Stimulated activated CD8-positive, alpha-beta memory T cell treated with anti-CD3 and anti-CD28 coated beads, Interleukin-4, amount 100 ng/mL, for 4 hours (primary cell): ENCODE results near the gene UPK3BL1.
A peak's percentile ranks its signal among the peaks of the same experiment; 100 is the strongest.
"Not testable (repeated sequence)": the region's sequence is repeated elsewhere in the genome, so short reads cannot be mapped to it uniquely, and the experiment has no call there.

ENCODE experiments used
- DNase-seq, 2 donors: peaks; one replicate each; pipeline ENCODE4 v3.0.0-alpha.2; 2020; ENCODE audit warnings: low read depth in 2 of 2, low spot score in 1 of 2

Gene UPK3BL1

DNA sequence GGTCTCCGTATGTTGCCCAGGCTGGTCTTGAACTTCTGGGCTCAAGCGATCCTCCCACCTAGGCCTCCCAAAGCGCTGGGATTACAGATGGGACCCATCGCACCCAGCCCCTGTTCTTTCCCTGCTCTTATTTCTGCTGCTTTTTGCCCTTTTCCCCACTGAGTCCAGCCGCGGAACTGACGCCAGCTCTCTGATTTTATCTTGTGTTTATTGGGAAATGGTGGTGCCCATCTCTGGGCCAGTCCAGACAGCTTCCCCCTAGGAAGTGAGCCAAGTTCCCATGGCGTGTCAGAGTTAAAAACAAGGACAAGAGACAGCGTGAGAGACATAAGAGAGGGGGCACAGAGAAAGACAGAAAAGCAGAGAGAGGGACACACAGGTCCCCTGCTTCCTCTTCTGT is 12.0 kb downstream of the UPK3BL1 start:
- not testable (repeated sequence) for DNase-seq

DNA sequence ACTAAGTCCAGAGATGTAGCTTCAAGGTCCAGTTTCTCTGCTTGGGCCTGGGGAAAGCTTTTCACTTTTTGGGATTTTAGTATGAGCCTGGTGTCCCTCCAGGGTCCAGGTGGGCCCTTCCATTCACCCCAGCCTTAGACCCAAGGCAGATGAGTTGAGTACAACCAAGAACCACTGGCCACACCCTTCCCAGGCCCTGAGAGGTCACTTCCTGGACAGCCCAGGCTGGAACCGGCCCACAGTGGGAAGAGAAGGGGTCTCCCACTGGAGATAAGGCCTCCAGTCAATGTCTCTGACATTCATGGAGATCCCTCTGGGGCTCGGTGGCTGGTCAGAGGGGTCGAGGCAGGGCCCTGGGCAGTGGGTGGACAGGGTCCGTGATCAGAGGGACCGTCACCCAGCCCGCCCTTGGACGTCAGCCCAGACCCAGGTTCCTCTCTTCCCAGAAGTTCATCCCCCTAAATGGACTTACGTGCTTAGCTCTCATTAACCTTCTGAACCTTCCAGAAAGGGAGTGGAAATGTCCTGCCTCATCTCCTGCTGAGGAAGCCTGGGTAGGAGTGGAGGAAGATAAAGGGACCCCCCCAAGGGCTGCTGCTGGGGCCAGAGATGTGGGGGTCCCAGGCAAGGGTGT is 15.2 kb downstream of the UPK3BL1 start:
- DNase-seq = not testable (repeated sequence)

DNA sequence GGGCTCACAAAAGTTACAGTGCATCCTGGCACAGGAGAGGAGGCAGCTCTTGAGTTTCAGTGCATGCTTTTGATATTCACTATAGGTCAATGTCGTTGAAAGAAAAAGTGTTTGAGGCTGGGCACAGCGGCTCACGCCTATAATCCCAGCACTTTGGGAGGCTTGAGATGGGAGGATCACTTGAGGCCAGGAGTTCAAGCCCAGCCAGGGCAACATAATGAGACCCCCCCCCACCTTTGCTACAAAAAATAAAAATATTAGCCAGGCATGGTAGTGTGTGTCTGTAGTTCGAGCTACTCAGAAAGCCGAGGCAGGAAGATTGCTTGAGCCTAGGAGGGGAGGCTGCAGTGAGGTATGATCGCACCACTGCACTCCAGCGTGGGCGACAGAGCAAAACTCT is 24.5 kb downstream of the UPK3BL1 start:
- not testable (repeated sequence) for DNase-seq

DNA sequence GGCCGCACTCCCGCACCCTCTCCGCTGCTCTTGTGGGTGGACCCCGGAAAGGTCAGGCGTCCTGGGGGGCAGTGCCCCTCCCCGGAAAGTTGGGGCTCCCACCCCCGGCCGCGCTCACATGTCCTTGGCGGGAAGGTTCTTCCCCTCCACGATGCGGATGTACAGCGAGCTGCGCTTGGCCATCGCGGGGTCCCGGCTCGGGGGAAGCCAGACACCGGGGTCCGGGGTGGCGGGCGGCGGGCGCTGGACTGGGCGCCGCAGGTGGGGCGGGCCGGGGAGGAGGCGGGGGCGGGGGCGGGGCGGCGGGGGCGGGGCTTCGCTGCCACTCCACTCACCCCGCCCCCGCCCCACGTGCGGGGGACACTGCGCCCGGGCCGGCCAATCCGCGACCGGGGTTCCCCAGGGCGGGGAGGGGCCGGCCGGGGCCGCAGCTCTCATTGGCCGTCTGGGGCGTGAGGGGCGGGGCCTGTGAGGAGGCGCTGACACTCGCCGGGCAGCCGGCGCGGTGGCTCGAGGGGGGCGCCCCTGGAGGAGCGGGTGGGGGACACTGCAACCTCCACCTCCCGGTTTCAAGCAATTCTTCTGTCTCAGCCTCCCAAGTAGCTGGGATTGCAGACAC is 26.0 kb downstream of the UPK3BL1 start, which contains the start of gene RASA4:
Gene RASA4, minus strand, starts transcription at position 250 of the 619 bp plus-strand sequence. Its CDS starts 67 bp downstream, at position 183.
- DNase-seq = not testable (repeated sequence)

DNA sequence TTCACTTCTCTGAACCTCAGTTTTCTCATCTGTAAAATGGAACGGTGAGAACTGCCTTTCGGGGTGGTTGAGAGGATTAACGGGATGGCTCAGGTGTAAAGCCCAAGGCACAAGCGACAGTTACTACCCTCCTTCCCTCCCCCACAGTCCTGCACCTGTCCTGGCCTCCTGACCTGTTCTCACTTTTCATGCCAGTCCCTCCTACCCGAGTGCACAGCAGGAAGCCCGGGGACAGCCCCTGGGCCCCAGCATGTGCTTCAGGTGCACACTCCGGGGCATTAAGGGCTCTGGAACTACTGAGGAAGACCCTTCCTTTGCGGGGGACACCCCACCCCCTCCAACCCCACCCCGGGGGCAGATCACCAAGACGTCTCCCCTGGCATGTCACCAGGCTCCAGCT is 26.7 kb downstream of the UPK3BL1 start:
- not testable (repeated sequence) for DNase-seq

DNA sequence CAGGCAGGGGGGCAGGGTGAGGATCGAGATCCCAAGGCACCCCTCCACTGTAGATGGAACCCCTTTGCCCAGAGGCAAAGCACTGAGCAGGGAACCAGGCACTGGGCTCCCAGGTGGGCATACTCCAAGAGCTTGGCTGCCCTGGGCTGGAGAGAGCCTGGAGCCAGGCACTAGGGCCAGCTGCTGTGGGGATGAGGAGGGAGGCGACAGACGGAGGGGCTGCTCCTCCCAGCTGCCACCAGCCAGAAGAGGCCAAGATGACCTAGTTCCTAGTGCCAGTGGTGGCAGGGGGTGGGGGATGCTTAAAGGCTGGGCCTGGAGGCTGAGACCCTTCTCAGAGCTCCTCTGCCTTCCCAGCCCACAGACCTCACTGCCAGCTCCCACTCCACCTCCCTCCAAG is 27.7 kb downstream of the UPK3BL1 start:
- not testable (repeated sequence) for DNase-seq

DNA sequence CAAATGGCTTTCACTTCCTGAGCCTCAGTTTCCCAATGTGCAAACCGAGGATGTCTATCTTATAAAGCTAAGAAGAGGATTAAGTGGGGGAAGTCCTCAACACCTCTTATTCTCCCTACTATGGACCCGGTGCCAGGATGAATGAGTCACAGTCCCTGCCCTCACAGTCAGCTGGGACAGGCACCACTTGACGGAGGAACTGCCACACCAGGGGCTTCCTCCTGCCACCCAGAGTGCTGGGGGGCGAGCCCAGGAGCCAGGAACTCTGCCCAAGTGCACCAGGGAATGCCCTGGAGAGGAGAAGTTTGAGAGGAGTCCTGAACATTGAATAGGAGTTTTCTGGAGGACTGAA is 28.3 kb downstream of the UPK3BL1 start:
- not testable (repeated sequence) for DNase-seq

DNA sequence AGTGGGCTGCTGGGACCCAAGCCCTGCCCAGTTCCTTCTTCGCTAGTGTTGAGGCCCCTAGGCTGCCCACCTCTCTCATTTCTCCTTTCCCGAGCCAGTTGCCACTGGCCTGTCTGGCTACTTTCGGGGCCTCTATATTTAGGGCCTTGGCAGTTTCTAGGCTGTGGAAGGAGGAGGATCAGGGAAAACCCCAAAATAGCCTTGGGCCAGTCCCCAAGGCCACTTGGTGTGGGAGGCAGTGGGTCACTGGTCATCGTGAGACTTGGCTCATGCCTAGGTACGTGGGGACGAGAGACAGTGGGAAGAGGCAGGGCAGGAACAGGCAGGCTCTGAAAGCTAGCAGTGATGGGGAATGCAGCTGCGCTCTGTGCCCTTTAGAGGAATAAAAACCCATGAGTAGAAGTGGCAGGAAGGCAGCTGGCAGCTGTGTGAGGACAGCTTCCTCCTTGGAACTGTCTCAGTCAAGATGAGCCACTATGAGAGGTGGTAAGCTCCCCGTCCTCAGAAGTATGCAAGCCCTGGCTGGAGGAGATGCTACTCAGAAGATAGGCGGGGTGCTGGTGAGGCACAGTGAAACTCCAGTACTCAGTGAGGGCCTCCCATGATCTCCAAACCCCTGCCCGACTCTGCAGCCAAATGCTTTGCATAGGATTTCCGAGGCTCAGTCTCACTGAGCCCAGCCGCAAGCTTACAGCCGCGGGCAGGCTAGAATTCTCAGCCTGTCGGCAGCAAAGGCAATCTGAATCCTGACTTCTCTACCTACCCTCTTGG is 28.8 kb downstream of the UPK3BL1 start:
- DNase-seq = not testable (repeated sequence)

DNA sequence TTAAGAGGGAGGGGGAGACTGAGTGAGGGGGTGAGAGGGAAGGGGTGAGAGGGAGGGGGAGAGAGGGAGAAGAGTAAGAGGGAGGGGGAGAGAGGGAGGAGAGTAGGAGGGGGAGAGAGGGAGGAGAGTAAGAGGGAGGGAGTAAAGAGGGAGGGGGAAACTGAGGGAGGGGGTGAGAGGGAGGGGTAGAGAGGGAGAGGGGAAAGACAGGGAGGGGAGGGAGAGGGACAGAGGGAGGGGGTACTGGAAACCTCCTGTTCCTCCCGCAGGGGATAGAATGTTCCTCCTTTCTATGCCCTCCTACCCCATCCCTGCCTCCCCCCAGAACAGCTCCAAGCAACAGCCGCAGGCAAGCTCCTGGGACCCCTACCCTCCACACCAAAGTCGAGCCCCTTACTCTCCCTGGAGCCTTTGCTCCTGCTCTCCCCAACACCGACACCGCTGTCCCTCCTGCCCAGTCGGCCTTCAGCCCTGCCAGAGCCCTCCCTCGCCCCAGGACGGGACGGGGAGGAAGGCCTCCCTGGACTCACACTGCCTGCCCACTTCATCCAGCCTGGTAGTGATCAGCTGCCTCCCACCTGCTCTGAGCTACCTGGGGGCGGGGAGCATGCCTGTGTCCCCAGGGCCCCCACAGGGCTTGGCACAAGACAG is 30.8 kb downstream of the UPK3BL1 start:
- DNase-seq = not testable (repeated sequence)

DNA sequence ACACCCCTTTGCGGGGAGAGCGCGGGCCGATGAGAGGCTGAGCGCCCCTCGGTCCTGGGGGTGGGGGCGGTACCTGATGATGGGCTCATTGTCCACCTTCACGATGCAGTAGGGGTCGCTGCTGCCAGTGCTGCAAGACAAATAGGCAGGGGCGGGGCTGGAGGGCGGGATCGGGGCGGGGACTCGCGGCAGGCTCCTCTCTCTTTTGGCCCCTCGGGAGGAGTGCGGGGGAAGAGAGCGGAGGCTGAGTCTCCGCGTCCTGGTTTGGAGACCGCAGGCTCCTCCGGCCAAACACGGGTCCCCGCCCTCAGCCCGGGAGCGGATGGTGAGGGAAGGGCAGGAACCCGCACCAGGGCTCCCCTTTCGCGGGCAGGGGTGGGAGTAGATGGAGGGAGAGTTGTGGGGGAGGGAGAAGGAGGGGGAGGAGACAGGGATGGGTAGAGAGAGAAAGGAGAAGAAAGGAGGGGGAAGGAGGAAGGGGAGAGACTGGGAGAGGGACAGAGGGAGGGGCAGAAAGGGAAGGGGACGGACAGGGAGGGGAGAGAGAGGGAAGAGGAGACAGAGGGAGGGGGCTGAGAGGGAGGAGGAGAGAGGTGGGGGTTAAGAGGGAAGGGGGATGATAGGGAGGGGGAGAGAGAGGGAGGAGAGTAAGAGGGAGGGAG is 31.4 kb downstream of the UPK3BL1 start:
- not testable (repeated sequence) for DNase-seq

DNA sequence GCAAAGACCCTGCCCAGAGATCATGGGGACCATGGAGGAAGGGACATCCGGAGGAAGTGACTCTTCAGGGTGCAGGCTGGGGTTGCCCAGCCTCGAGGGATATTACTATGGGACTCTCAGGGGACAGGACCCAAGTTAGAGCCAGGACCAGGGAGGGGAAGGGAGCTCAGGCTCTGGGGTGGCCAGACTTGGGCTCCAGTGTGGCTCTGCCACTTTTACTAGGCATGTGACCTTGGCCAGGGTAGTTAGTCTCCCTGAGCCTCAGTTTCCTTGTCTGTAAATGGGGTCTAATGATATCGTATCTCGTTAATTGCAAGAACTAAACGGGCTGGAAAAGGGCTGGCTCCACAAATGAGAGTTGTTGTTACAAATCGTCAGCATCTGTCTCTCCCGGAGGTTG is 32.1 kb downstream of the UPK3BL1 start:
- DNase-seq = not testable (repeated sequence)

DNA sequence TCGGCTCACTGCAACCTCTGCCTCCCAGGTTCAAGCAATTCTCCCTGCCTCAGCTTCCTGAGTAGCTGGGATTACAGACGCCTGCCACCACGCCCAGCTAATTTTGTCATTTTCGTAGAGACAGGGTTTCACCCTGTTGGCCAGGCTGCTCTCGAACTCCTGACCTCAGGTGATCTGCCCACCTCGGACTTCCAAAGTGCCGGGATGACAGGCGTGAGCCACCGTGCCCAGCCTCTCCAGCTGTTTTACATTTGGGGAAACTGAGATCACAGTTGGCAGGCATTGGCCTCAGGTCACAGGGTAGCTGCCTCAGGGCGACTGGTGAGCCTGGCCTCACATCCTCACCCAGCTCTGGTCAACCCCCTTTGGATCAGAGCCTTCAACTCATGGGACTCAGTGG is 32.9 kb downstream of the UPK3BL1 start:
- DNase-seq = not testable (repeated sequence)

DNA sequence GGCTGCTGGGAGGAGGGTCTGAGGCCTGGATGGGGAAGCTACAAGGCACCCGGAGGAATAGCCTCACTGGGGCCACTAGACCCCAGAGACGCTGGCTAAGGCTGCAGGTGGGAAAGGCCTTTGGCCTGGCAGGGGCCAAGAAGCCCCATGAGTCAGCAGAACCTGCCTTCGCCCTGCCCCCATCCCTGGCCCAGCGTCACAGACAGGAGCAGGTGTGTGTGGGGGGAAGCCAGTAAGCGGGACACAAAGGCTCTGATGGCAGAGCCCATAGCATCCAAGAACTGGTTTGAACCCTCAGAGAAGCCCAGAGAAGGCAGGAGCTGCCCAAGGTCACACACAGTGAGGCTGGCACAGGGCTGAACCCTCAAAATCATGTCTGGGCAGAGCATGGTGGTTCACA is 35.7 kb downstream of the UPK3BL1 start:
- not testable (repeated sequence) for DNase-seq

DNA sequence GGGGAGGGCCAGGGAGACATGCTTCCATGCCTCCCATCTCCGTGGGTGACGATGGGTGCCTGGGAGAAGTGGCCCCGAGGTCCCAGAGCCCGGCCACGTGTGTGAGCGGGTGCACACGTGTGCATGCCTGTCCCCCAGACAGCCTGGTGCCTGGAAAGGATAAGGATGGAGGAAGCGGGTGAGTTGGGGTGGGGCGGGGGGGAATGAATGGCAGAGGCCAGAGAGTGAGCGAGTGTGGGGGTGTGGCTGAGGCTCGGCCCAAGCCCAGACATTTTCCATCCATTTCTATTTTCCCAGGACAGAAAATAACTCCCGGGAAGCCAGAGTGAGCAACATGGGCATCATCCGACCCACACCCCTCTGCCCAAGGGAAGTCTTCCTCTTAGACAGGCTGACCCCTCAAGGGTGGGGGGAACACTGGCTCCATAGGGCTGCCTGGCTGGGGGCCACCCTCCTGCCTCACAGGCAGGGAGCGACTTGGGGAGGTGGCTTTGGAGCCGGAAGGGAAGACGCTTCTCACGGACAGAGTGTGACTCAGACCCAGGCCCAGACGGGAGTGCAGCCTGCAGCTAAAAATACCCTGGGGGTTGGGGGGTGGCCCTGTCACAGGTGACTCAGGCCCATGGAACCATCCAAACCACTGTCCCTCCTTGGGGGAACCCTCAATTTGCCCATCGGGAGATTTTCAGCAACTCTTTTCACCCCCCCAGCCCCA is 38.0 kb downstream of the UPK3BL1 start:
- not testable (repeated sequence) for DNase-seq

DNA sequence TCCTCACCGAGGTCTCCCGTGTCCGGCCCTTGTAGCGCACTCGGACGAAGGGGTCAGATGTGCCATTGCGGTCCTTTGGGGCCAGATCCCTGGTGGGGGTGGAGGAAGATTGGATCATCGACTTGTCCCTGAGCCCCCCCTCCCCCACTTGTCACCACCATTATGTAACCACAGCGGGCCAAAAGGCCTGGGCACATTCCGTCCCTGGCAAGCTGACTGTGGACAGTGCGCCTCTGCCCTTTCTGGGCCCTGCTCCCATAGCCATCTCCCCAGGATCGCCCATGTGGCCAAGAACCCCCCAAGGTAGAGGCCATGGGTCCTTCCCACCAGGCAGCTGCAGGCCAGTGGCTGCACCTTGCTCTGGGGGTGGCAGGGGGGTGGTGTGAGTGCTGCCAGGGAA is 40.3 kb downstream of the UPK3BL1 start:
- DNase-seq = not testable (repeated sequence)

DNA sequence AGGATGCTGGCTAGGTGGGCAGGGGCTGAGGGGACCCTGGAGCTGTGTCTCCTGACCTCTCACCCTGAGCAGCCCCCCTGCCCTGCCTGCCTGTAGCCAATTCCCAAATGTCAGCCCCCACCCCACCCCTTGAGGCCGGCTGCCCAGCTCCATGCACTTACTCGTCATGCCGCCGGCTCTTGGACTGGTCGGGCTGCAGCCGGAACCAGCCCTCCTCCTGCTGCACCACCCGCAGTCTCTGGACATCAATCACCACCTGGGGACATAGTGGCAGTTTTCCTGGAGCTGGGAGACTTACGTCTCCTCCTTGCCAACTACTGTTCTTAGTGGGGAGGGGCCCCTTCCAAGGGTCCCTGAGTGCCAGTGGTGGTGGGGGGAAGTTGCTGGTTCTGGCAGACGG is 42.9 kb downstream of the UPK3BL1 start:
- not testable (repeated sequence) for DNase-seq

DNA sequence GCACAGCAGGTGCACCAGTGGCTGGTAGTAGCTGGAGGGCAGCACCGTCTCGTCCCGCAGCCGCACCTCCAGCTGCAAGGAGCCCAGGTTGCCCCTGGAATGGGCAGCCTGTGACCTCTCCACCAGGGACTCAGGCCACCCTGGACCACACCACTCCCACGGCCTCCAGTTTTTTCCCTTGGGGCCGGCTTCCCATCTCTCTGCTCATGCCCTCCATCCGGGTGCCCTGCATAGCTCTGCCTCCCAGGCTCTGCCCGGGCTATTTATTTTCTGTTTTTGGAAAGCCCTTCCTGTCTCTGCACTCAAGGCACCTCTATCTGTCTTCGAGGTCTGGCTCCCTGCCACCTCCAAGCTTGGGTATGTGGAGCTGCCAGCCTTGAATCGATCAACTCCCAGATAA is 46.6 kb downstream of the UPK3BL1 start:
- DNase-seq = not testable (repeated sequence)

DNA sequence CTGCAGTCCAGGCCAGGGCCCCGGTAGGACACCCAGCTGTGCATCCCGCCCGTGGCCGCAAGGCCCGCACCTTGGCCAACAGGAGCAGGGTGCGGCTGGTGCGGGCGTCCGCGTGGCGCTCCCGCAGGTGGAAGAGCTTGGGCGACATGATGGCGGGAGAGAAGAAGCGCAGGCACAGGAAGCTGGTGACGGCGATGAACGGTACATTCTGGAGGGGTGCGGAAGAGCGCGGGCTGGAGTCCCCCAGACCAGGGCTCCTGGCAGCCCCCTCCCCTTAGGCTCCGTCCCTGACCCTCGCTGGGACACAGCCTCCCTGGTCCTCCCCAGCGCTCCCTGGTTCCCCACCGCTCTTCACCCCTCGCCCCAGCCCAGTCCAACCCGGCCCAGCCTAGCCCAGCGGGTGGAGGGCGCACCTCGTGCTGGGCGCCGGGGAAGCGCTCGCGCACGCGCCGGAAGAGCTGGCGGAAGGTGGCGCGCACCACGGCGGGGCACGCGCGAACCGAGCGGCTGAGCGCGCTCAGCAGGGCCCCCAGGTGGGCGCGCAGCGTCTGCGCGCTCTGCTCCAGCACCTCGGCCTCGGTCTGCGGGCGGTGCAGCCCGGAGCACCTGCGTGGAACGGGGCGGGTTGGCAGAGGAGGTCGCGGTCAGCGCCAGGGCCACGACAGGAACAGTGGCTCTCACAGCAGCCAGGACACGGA is 48.8 kb downstream of the UPK3BL1 start:
- DNase-seq = not testable (repeated sequence)

DNA sequence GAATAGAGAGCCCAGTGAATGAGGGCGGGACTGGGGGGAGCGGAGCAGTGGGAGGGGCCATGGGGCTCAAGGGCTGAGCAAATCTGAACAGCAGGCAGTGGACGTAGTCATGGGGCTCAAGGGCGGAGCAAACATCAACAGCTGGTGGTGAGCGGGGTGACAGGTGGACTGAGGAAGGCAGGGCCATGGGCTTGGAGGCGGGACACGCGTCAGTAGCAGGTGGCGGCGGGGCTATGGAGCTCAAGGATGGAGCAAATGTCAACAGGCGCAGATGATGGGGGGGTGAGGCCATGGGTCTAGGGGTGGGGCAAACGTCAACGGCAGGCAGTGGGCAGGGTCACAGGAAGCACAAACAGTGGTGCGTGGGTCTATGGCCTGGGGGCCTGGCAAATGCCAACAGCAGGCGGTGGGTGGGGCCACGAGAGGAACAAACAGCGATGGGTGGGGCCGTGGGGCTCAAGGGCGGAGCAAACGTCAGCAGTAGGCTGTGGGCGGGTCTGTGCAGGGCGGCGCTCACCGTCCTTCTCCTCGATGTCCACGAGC is 50.0 kb downstream of the UPK3BL1 start:
- peak in 1 of 2 donors; percentile 13 for DNase-seq
